Measurements from ENCODE around the gene DAAM2. TPM values are rescaled to one million over a fixed set of nuclear protein-coding genes. Genes with fewer than 3 reads are reported as not detected.

Gene DAAM2
- total RNA-seq, 4 donors from 2014 or later, result 25.9 to 84.0 (median 48.5) TPM

DNA sequence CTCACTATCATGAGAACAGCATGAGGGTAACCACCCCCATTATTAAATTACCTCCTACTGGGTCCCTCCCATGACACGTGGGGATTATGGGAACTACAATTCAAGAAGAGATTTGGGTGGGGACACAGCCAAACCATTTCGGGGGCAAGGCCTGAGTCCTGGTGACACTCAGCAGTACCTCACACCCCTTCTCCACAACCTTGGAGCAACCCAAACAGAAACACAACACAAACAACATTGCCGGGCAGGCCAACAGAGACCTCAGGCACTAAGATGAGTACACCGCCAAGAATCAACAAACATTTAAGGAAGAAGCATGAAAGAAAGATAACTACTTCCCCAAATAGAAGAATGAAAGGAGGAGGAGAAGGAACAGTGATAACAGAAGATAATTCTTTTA lies 125.2 kb downstream of the DAAM2 start:
- H3K9me3 ChIP-seq, result no peaks in the 10 kb centered on the region
- no peaks in the 10 kb centered on the region for H3K27me3 ChIP-seq
- peaks cover 0 to 54% of the 10 kb centered on the region in 2 donors for H3K36me3 ChIP-seq
- H3K4me3 ChIP-seq, result no peak overlapping the region
- in situ Hi-C loops (cut with MboI; ENCODE audit: low sequenced_read_pairs in 4 of 4) (no loop called here), intact Hi-C loops (cut with DNase I; ENCODE audit: low total_unique reads) (no loop called here)
- DNase-seq (no peak), ATAC-seq (no peak)
- no peak for TF ChIP-seq POLR2A (IDR thresholded peaks at IDR 0.05)
- TF ChIP-seq, protein P1, sequence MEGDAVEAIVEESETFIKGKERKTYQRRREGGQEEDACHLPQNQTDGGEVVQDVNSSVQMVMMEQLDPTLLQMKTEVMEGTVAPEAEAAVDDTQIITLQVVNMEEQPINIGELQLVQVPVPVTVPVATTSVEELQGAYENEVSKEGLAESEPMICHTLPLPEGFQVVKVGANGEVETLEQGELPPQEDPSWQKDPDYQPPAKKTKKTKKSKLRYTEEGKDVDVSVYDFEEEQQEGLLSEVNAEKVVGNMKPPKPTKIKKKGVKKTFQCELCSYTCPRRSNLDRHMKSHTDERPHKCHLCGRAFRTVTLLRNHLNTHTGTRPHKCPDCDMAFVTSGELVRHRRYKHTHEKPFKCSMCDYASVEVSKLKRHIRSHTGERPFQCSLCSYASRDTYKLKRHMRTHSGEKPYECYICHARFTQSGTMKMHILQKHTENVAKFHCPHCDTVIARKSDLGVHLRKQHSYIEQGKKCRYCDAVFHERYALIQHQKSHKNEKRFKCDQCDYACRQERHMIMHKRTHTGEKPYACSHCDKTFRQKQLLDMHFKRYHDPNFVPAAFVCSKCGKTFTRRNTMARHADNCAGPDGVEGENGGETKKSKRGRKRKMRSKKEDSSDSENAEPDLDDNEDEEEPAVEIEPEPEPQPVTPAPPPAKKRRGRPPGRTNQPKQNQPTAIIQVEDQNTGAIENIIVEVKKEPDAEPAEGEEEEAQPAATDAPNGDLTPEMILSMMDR (IDR thresholded peaks at IDR 0.05 in 4 of 5, conservative IDR thresholded peaks at IDR 0.05 in 1 of 5), result no peak
- H3K4me1 ChIP-seq, result peaks cover 0 to under 1% of the 10 kb centered on the region in 2 donors
- H3K27ac ChIP-seq, result no peak overlapping the region

DNA sequence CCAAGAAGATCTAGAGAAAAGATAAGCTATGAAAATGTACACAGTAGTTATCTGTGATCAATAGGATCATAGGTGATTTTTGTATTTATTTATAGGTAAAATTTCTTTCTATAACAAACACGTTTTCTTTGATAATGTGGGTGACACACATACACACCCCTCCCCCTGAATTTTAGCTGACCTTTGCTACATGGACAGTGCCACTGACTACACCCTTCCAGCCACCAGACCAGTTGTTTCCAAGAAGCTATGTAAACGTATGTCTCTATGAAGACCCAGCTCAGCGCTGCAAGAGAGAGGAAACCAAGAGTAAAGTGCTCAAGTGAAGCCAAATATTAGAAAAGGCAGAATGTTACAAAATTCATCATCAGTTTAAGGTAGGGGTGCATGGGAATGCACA lies 125.8 kb downstream of the DAAM2 start:
- Histone ChIP-seq H3K27me3 (no peaks in the 10 kb centered on the region), H3K4me3 (no peak overlapping the region), H3K9me3 (no peaks in the 10 kb centered on the region), H3K4me1 (peaks cover 5 to 7% of the 10 kb centered on the region in 2 donors), H3K27ac (no peak overlapping the region), H3K36me3 (peaks cover 0 to 47% of the 10 kb centered on the region in 2 donors)
- TF ChIP-seq, protein P1 (IDR thresholded peaks at IDR 0.05 in 4 of 5, conservative IDR thresholded peaks at IDR 0.05 in 1 of 5), result no peak
- no peak for TF ChIP-seq POLR2A (IDR thresholded peaks at IDR 0.05)
- in situ Hi-C loops (cut with MboI; ENCODE audit: low sequenced_read_pairs in 4 of 4) (no loop called here), intact Hi-C loops (cut with DNase I; ENCODE audit: low total_unique reads) (no loop called here)
- ATAC-seq, result no peak
- DNase-seq, result no peak

DNA sequence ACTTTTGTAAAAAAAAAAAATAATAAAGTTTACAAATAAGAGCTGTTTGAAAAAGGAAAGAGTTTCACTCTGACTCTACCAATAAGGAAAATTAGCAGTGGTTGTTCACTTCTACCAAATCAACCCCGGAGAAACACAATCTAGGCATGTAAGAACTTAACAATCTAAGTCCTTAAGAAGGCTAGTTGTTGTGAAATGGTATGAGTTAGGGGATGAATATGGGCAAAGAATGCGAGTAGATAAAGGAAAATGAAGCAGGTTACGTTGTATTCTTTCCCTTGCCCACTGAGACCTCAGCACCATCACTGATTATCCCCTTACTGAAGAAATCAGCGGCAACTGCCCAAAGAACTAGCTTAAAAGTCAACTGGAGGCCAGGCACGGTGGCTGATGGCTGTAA lies 126.7 kb downstream of the DAAM2 start:
- H3K4me1 ChIP-seq, result peaks cover 13 to 15% of the 10 kb centered on the region in 2 donors
- H3K36me3 ChIP-seq, result peaks cover 0 to 47% of the 10 kb centered on the region in 2 donors

DNA sequence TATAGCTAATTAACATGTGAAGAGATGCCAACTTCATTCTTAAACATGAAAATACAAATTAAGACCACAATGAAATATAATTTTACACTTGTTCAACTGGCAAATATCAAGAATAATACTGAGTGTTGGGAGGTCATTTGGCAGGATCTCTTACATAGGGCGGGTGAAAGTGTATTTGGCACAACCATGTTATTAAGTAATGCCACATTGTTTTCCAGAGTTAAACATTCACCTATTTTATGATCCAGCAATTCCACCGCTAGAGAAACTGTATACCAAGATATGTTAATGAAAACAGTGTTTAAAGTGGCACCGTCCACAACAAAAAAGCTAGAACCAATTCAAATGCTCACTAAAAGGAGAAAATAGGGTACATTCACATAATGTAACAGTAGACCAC lies 128.0 kb downstream of the DAAM2 start:
- in situ Hi-C loops (cut with MboI; ENCODE audit: low sequenced_read_pairs in 4 of 4), result no loop called here
- intact Hi-C loops (cut with DNase I; ENCODE audit: low total_unique reads), result no loop called here
- no peak for ATAC-seq
- Histone ChIP-seq H3K27ac (no peak overlapping the region), H3K4me3 (no peak overlapping the region), H3K36me3 (peaks cover 0 to 50% of the 10 kb centered on the region in 2 donors), H3K4me1 (peaks cover 26 to 29% of the 10 kb centered on the region in 2 donors), H3K9me3 (no peaks in the 10 kb centered on the region), H3K27me3 (no peaks in the 10 kb centered on the region)
- DNase-seq, result no peak
- TF ChIP-seq, protein P1 (IDR thresholded peaks at IDR 0.05 in 4 of 5, conservative IDR thresholded peaks at IDR 0.05 in 1 of 5), result no peak

More for the DNA sequence above, 126.7 kb downstream of the DAAM2 start:
- in situ Hi-C loops (cut with MboI; ENCODE audit: low sequenced_read_pairs in 4 of 4) (no loop called here), intact Hi-C loops (cut with DNase I; ENCODE audit: low total_unique reads) (no loop called here)
- no peak for ATAC-seq
- no peaks in the 10 kb centered on the region for H3K9me3 ChIP-seq
- TF ChIP-seq, protein P1 (IDR thresholded peaks at IDR 0.05 in 4 of 5, conservative IDR thresholded peaks at IDR 0.05 in 1 of 5), result no peak
- TF ChIP-seq POLR2A (IDR thresholded peaks at IDR 0.05), result no peak
- no peak overlapping the region for H3K27ac ChIP-seq
- no peak for DNase-seq
- no peak overlapping the region for H3K4me3 ChIP-seq
- no peaks in the 10 kb centered on the region for H3K27me3 ChIP-seq

DNA sequence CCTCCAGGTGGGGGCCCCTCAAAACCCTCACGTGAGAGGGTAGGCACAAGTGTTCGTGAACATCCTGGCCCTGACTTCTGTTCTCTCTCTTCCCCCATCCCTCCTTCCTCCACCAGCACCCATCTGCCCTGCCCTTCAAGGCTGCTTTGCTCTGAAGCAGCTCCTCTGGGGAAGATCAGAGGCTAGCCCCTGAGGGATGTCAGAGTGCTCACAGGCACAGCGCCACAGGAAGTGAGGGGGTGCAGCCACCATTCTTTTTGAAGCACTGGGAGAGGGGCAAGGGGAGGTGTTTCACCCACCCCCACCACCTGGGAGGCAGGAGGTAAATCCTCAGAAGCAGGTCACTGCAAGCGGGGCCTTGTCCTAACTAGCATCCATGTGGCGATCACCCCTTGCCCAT lies 130.6 kb downstream of the DAAM2 start:
- Histone ChIP-seq H3K27ac (peak overlapping the region in 3 of 4 donors; percentile 63 to 99 (median 77)), H3K9me3 (no peaks in the 10 kb centered on the region), H3K36me3 (peaks cover 0 to 34% of the 10 kb centered on the region in 2 donors)

More for the DNA sequence above, 130.6 kb downstream of the DAAM2 start:
- Histone ChIP-seq H3K4me3 (no peak overlapping the region), H3K4me1 (peaks cover 39 to 51% of the 10 kb centered on the region in 2 donors), H3K27me3 (no peaks in the 10 kb centered on the region)
- intact Hi-C loops (cut with DNase I; ENCODE audit: low total_unique reads) (no loop called here), in situ Hi-C loops (cut with MboI; ENCODE audit: low sequenced_read_pairs in 4 of 4) (no loop called here)
- ATAC-seq (no peak), DNase-seq (no peak)
- TF ChIP-seq POLR2A (IDR thresholded peaks at IDR 0.05), result no peak
- TF ChIP-seq, protein P1 (IDR thresholded peaks at IDR 0.05 in 4 of 5, conservative IDR thresholded peaks at IDR 0.05 in 1 of 5), result no peak

Measured in gastrocnemius medialis (tissue), 4 donors.